Retina (tissue), 1 donor: Measurements from ENCODE around the gene AP5Z1.

Source experiments
- DNase-seq: peaks from one replicate; pipeline ENCODE4 v3.0.0-alpha.2; 2016

AP5Z1 gene

GRCh38 chr7:4805110-4805983, 29.9 kb downstream of the AP5Z1 start:
- no peak for DNase-seq

GRCh38 chr7:4805984-4806300, 30.5 kb downstream of the AP5Z1 start:
- DNase-seq = no peak

DNA sequence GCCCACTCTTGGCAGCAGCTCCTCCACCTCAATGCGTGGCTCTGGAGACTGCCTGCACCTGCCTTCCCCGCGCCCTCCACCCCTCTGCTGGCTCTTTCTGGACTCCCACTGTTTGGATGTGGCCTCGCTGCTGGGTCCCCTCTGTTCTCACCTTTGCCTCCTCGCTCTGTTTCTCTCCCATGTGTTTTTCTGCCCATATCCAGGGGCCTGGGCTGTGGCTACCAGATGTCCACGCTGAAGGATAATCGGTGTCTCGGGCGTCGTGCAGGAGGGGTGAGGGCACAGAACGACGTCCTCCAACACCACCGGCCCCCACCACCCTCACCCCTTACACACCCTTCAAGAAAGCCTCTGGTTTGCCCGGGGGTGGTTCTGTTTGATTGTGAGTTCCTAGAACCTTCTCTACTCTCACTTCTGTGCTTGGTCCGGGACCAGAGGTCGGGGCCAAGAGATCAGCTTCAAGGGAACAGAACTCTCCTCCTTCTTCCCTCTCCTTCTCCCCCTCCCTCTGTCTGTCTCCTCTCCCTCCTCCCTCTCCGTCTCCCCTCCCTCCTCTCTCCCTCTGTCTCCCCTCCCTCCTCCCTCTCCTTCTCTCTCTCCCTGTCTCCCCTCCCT, 31.7 kb downstream of the AP5Z1 start:
- no peak for DNase-seq

- no peak for DNase-seq
These were observed 32.2 kb downstream of the AP5Z1 start for GRCh38 chr7:4807598-4808016.

DNA sequence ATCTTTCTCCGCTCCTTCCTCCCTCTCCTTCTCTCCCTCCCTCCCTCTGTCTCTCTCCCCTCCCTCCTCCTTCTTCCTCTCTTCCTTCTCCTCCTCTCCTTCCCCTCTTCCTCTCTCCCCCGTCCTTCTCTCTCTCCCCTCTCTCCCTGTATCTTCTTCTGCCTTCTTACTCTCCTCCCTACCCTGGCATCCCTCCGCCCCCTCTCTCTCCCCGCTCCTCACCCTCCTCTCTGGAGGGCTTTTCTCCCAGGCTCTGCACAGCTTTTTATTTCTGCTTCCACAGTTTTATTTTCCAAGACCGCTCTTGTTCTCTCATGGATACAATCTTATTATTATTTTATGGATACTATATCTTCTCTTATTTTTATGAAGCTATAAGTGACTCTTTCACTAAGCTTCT, 32.6 kb downstream of the AP5Z1 start:
- DNase-seq = no peak

- DNase-seq = no peak
These were observed 33.1 kb downstream of the AP5Z1 start for GRCh38 chr7:4808565-4808964.

- DNase-seq = no peak
These were observed 33.7 kb downstream of the AP5Z1 start for GRCh38 chr7:4809091-4809591.

GRCh38 chr7:4809666-4810065, 34.2 kb downstream of the AP5Z1 start:
- no peak for DNase-seq

- DNase-seq = no peak
These were observed 39.0 kb downstream of the AP5Z1 start for GRCh38 chr7:4814433-4814832.

GRCh38 chr7:4815121-4815520, 39.7 kb downstream of the AP5Z1 start:
- no peak for DNase-seq

DNA sequence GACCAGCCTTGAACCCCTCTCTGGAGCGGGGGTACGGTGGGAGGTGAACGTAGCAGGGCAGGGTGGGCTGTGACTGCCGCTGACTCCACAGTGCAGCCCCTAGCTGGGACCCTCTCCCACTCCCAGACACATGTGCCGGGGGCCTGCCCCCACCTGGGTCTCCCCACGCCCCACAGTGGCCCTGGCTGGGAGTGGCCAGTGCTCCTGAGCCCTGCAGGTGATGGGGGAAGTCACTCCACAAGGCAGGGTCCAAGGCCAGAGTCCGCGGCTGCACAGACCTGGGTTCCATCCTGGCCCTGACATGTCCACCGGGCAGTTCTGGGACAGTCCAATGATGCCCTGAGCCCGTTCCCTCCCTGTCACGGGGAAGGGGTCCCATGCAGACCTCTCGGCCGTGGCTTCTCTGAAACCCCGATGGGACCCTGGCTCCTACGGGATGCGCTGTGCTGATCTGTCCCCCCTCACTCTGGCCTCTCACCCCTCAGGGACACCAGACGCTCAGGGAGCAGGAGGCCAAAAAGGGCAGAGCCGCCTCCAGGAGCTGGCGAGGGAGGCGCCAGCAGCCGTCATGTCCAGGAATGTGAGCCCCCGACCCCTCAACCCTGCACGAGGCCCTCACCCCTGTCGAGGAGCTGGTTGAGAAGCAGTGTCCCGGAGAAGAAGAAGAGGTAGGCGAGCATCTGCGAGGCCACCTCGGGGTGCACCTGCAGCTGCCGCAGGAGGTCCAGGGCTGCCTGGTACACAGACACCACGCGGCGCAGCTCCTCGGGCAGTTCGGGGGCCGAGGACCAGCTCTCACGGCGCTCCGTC, 40.4 kb downstream of the AP5Z1 start:
- no peak for DNase-seq

DNA sequence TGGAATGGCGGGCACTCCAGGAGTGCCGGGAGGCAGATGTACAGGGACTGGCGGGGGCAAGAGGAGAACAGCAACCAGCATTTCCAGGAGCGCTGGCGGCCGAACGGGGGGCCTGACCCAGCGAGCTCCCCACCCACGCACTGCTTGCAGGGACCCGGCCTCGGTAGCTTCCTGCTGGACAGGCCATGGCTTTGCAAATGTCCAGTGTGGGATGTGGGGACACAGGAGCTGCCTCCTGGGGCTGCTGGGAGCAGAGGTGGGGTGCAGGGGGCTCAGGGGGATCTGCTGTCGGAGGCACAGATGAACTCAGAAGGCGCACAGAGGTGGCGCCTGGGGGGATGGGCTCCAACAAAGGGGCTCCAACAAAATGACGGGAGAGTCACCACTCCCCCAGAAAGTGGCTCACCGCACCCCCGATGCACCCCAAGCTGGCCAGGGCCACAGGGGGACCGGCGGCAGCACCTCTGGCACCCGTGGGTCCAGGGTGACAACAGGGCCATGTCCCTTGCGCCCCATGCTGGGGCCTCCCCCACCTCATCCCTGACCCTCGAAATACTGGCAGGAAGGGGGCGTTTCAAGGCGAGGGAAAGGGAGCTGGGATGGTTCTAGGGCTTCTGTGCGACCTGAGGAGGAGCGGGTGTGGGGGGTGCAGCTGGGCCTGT, 41.1 kb downstream of the AP5Z1 start:
- DNase-seq = no peak

DNA sequence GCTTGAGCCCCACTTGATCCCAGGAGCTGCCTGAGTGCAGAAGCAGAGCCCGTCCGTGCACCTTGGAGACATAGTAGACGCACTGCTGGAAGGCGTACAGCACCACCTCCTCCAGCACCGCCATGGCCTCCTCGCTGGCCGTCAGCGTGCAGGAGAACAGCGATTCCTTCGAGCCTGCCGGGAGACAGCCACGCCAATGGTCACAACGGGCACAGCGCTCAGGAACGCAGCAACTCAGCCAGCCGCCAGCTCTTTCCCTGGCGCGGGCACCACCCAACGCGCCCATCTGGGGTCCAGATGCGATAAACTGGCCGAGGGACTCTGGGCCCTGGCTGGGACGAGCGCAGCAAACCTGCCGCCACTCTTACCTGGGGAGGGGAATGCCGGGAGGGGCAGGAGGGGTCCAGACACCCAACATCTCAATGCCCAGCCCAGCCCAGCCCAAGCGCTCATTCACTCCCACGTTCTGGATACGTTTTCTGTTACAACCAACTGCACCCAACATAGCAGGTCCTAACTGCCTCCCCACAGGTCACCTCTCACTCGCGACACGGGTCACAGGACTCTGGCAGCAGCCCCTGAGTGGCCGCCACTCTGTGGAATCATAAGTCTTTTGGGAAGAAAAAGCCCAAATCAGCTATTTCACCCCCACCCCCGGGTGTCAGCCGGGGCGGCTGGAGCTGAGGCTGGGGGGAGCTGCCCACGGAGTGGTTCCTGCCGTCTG, 41.9 kb downstream of the AP5Z1 start:
- no peak for DNase-seq

- DNase-seq = peak; percentile 16
These were observed 42.8 kb downstream of the AP5Z1 start for GRCh38 chr7:4818000-4818794.

DNA sequence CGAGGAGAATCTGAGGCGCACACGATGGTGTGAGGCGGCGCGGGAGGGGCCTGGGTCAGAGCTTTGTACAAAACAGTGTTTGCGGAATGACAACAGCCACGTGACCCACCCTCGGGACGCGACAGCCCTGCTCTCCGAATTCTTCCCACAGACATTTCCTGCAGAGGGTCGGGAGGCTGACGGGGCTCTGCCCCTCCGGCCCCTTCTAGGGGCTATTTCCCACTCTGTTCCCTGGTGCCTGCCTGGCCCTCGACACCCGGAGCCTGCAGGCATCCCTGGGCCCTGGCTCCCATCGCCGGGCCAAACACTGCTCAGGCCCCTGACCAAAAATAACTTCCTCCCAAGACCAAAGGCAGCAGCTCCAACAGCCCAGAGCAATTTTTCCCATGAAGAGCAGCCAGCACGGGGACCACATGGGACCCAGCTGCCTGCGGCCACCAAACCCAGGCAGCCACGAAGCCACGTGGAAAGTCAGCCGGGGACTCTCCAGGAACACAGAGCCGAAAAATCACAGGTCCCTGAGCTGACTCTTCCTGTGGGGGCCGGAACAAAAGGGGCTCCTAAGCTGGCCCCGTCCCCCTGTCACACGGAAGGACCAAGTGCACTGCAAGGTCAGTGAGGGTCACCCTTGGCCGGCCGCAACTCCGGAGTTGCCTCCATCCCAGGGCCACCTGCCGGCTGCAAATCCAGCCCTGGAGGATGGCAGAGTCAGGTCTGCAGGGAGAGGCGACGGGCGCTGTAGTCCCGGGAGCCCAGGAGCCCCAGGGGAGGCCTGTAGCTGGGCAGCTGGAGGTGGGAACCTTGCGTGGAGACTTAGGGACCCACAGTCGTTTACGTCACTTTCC, 44.4 kb downstream of the AP5Z1 start:
- DNase-seq = peak; percentile 6

DNA sequence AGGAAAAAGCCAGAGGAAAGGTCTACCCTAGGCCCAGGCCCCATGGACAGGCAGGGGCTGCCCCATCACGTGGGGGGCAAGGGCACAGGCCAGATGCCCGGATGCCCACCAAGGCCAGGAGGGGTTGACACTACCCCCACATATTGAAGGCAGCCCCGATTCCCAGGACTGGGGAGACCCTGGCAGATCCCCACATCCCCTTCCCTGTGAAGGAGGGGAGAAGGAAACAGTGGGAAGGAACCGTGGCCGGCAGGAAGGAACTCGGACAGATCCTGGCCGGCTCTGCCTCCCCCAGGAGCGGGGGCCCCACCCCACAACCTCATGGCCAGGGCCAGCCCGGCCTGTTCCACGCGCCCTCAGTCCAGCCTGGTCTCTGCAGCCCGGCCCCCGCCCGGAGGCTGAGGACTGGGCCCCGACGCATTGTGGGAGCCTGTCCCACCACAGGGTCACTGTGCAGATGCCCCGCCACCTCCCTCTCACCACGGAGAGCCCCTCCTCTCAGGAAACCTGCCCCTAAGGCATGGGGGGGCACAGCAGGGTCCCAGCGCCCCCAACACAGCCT, 45.1 kb downstream of the AP5Z1 start:
- no peak for DNase-seq

- no peak for DNase-seq
These were observed 45.6 kb downstream of the AP5Z1 start for GRCh38 chr7:4820967-4821471.

DNA sequence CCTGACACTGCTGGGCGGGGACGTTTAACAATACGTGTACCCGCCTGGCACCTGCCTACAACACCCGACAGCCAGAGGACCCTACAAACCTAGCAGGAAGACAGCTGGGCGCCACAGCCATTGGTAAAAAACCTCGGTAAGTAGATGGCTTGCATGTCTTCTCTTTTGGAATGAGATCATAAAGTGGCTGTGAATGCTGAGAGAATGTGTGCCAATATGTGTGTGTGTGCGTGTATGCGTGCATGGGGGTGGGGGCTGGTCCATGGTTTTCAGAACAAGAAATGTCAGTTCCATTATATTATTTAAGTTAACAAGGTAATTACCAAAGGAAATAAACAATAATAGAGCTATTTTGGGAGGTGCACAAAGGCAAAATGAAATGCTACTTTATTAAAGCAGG, 47.3 kb downstream of the AP5Z1 start:
- DNase-seq = no peak

DNA sequence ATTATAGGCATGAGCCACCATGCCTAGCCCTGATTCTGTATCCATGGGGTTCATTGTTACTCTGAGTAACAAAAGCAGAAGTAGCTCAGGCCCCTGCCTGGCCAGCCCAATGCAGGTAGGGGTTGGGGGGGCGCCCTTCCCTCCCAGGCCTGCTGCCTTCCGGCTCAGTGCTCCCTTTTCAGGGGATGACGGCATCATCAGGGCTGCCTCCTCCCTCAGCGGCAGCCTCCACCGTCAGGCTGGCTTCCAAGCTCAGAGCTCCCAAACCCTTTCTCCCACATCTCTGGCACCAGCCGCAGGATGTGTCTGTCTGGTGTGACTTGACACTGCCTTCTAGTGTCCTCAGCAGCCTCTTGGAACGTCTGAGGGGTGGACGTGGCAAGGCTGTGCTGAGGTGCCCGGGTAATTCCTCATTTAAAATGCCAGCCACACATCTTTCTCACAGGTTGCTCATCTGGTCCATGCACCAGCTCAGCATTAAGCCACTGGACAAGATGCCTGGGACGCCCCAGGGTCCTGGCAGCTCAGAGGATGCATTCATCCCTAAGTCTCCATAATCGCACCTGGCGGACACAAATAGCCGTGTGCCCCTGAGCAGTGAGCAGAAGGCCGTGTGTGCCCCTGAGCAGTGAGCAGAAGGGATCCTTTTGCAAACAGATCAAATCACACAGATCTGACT, 48.2 kb downstream of the AP5Z1 start:
- no peak for DNase-seq
